ENCODE results near the gene PHF21A.
"Not testable (repeated sequence)": the region's sequence is repeated elsewhere in the genome, so short reads cannot be mapped to it uniquely, and the experiment has no call there.

PHF21A gene

DNA sequence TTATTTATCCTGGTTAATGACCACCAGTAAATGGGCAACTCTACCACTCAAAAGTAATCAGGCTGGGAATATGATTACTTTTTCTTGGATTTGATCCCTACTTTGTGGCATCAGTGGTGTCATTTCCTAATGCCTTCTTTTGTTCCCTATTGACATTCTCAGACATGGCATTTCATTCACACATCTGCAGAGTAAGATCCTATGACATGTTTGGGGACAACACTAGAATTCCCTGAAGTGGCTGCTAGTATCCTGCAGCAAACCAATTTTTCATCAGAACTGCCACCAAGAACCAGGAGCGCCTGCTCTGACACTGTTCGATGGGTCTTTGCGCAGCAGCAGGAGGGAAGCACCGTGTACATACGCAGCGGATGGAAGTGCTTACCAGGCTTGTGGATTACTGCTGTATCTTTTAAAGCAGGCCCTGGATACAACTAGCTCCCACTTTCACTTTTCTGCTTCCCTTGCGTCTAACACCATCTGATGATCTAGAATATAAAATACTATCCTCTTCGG is 101.1 kb downstream of the PHF21A start:
- DNase-seq: no peak

DNA sequence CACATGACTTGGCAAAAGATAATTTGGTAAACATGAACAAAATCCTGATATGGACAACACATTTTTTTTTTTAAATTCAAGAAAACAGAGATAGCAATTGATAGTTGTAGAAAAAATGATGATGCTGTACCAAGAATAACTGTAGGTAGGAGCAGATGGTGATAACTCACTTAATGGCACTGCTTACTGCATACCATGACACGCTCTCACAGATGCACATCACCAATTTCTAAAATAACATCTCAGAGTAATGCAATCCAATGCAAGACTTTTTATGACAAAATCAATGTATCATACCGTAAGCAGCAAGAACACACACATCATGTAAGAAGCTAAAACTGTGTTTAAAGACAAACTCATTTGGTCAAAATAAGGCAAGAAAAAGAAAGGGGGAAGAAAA is 102.6 kb downstream of the PHF21A start:
- DNase-seq: no peak

DNA sequence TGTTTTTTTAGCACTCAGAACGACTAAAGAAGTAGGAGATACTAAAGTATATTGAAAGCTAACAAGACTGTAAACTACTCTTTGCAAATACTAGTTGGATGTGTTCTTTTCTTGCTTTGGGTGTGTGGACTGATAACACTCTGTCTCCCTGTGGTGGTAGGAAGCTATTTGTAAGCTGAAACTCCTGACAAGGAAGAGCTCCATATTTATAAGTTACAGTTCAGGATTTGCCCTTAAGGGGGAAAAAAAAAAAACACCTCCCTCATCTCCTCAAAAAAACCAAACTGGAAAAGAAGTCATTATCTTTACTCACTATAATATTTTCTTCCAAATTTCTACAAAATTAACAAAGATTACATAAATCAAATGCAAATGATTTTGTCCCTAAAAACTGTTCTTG is 103.9 kb downstream of the PHF21A start:
- DNase-seq: no peak

DNA sequence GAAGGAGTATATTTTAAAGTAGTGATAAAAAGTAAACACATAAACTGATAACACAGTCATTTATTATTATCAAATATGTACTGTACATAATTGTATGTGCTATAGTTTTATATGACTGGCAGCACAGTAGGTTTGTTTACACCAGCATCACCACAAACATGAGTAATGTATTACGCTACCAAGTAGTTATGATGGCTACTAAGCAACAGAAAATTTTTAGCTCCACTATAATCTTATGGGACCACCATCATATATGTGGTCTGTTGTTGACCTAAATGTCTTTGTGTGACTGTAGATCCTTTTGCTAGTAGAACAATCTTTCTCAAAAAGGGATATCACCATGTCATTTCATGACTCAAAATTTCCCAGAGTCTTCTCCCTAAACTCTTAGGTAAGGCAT is 105.3 kb downstream of the PHF21A start:
- no peak for DNase-seq

DNA sequence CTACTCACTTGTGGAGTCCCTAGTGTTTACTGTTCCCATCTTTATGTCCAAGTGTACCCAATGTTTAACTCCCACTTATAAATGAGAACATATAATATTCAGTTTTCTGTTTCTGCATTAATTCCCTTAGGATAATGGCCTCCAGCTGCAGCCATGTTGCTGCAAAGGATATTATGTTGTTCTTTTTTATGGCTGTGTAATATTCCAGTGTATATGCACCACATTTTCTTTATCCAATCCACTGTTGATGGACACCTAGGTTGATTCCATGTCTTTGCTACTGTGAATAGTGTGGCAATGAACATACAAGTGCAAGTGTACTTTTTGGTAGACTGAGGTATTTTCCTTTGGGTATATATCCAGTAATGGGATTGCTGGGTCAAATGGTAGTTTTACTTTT is 107.1 kb downstream of the PHF21A start:
- not testable (repeated sequence) for DNase-seq

DNA sequence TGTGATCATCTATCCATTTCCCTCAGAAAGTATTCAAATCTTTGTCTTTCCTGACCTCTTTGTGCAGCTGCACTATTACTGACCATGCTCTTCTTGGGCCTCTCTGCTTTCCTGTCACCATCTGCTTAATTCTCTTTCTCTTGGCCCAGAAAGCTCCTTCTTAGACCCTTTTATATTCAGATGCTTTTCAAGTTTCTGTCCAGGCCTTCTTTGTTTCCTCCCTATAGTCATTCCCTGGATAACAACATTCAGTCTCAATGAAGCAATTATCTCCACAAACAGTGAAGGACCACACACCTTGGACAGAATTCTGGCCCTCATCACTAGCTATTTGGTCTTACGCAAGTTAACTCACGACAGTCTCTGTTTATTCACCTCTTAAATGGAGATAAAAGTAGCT is 109.1 kb downstream of the PHF21A start:
- no peak for DNase-seq

DNA sequence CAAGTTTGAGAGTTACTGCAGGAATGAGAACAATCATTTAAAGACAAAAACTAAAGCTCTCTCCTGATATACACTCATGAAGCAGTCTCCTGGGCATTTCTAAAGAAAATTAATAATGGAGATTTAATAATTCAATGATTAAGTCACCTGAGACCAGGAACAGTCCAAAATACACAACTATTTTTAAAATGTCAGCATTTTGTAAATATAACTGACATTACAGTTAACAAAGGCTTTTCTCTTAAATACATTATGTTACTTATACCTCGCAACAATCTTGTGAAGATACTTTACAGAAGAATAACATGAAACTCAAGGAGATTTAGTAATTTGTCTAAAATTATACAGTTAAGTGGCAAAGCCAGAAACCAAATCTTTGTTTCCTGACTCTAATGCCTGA is 111.2 kb downstream of the PHF21A start:
- no peak for DNase-seq

DNA sequence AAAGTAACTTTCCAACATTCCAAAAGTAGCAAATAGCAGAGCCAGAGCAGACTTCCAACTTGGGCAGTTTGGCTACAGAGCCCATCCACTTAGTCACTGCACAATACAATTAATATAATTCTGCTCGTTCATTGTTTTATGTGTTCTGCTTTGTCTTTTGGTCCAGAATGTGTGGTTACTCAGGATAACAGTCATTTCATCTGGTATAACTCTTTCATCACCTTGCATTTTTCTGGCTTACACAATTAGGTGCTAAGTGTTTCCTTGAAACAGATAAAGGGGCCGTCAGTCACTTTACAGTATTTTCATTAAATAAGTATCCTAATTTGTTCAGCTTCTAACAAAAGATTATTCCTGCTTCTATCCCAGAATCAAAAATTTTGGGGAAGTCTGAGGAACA is 111.6 kb downstream of the PHF21A start:
- DNase-seq: no peak

DNA sequence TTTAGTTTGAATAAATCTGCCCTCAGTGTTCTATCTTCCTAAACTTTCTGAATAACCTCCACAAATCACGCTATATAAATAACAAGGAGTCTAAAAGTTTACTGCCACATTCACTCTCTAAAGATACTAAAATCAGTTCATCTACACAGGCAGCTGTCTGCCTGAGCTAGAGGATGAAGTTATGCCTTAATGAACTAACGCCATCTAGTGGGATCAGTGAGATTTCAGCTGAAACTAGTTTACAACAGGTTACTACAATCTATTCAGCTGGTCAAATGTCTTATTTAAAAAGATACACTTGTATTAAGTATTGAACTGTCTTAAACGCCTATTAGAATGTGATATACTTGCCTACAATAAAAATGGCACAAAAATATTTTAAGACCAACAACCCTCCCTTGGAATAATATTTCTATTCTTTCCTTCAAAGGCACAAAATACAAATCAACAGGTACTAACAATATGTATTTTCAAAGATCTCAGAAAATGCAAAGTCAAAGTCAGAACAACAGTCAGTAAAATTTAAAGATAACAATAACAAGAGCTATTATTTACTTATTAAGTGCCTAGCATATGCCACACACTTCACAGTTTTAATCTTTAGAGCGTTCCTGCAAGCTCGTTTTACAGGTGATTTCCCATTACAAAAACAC is 114.7 kb downstream of the PHF21A start:
- DNase-seq: no peak

DNA sequence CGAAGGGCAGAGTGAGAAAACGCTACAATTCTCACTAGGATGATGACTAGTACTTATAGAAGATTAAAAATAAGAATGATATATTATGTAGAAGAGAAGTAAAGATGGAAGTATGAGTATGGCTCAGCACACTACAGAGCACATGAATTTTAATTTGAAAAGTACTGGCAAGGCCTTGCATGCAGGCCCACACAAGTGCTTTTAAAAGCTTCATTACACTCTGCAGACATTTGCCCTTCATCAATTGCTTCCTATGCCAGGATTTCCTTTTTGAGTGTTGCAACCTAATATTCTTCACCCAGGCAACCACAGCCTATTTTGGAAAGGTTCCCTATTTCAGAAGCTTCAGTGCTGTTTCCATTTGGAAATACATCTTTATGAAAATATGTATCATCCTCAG is 117.7 kb downstream of the PHF21A start:
- DNase-seq: no peak

DNA sequence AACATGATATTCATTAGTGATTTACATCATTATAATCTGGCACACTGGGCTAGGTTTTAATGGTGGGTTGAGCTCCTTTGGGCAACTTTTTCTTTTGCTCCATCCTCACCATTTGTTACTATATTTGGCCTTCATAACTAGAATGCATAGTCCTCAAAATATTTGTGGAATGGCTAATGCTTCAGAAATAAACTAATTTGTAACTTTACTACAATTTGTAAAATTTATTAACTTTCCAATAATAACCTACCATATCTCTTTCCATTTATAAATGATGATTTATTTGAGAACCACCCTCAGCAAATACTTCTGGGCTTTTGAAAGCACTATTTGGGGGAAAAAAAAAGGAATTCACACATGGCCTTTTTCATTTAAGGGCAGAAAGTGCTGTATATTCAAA is 119.1 kb downstream of the PHF21A start:
- DNase-seq: no peak

DNA sequence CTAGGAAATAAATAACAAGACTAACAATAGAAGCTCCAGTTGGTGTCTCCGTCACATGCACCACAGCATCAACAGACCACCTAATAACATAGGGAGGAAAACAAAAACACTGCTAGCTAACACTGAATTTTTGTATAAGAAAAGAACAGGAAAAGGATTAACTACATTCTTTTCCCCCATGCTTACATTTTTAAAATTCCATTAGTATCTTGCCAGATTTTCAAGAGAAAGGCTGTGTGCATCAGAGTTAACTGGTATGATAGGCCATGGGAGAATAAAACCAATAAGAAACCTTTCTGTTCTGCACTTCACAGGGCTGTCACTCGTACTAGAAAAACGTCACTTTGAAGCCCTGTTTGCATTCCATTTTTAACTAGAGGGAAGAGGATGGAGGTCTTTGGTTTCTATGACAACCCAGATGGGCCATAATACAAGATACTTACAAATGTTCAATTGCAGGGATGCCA is 119.8 kb downstream of the PHF21A start:
- DNase-seq: no peak

DNA sequence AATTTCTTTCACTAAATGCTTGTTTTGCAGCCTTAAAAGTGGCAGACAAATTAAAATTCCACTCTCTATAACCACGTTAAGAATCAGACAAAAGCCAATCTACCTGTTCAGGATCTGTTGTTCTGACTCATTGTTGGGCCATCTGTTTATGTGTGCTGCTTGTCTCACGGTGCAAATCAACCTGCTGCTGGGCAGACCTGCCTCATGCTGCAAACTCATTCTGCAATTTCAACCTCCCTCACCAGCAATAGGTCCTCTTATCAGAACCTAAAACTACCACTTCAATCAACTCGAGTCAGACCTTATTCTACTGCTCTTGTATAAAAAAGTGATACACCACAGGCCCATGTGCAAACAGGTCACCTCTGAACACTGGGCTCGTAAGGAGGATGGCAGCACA is 123.7 kb downstream of the PHF21A start:
- DNase-seq: no peak

DNA sequence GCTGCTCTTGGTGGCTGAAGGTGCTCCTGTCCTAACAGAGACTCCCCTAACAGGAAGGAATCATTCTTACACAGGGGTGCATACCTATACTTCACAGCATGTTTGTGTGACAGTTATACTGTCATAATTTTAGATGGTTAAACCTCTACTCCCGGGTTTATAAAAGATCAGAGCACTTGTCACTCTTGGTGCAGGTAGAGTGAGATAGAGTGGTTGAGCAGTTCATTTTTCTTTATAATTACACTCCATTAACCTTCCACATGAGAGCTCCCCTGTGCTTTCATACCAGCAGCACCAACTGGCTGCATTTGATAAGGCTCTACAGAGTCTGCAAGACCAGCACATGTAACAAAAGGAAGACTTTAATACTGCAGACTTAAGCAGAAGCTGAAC is 125.9 kb downstream of the PHF21A start:
- DNase-seq: no peak

DNA sequence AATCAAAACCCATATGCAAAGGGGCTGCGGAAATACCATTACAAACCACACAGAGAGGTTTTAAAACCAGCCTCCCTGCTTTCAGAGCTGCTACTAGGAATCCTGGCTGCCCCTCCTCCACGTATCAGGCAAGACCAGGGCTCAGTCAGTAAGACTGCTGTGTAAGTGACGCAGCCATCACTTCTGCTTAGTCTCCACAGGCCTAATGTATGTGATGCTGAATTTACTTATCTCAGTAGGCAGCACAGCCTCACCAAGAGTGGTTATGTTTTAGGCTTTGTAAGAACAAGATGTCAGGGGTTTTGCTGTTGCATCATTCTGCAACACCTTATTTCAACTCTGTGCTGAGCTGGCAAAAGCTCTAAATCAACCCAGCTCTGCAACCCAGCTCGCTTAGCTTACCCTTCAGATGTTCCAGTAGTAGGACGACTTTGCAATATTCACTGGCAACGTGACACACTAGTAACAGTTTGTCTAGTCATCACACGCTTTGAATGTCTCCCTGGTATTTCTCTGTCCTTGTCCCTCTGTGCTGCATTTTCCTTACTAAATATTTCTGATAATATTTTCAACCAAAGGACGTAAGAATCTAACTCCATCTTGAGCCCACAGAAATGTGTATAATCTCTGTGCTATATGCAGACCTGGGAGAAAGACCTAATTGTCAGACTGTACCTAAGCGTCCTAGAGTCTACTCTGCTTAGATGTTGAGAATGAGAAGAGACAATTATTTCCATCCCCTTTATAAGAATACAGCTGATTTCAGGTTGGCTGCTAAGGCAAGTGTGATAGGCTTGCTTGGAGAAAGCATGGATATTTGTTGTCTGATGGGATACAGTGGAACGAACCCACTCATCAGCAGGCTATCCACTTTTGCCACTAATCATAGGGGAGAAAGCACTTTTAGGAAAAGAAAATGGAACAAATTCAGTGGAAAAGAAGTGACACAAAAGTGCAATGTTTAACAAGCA is 126.6 kb downstream of the PHF21A start:
- DNase-seq: no peak

DNA sequence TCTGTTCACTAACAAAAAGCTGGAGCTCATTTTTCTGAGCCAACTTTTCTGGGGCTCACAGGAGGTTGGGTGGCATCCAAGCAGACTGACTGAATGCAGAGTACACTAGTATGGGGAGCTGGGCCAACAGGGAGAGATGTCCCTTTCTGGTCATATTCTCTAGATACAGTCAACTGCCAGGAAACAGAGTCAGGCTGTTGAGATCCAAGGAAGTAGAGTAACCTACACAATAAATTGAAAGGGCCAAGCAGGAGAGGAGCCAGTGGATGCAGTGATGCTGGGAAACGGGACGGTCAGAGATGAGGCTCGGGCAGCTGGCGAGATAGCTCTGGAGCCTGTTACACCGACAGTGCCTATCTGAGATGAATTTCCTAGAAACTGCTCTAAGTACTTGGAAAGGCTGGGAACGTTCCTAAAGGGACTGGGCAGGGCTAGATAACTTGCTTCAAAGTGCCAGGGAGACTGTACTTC is 127.7 kb downstream of the PHF21A start:
- DNase-seq: no peak

DNA sequence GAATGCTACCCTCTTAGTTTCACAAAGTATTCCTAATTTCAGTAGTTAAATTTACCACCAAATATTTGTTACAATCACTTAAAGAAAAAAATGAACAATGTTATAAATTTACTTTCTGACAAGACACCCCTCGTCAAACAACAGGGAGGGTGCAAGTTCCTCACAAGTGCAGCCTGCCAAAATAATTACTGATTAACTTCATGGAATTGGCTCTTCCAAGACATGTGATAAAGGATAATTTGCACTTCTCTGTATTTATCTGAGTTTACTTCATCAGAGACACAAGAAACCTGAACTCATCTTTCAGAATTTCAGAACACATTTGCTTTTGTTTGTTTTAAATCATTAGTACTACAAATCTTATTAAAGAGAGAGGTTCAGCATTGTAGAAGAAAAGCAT is 132.3 kb downstream of the PHF21A start:
- no peak for DNase-seq

DNA sequence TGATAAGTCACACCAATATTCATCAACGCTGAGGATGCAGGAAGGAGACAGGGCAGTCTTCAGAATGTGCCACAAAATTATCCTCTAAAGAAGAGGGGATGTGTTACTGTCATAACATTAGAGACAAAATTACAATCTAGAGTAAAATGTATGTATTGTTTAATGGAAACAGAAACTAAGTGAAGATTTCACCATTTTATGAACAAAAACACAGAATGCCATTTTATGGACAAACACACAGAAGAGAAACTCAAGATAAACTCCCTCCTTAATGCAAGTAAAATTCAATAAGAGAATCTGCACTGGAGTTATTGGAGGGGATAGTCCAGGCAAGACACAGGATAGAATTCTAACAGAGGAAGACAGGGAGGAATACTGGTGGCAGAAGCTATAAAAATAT is 136.0 kb downstream of the PHF21A start:
- no peak for DNase-seq

DNA sequence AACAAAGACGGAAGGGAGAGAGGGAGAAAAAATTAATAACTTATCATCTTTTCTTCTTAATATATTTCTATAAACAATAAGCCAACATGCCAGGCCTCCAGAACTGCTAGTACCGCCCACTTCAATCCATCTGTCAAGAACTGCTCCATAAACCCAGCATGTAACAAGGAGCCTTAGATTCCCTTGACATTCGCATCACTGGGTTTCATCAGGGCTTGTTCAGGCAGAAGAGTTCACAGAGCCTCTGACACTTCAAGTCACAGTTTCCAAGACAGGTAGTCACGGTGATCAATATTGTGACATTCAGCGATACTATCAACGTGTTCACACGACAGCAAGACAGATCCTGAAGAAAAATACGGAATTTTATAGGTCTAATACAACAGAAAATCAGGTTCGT is 137.1 kb downstream of the PHF21A start:
- DNase-seq: no peak

DNA sequence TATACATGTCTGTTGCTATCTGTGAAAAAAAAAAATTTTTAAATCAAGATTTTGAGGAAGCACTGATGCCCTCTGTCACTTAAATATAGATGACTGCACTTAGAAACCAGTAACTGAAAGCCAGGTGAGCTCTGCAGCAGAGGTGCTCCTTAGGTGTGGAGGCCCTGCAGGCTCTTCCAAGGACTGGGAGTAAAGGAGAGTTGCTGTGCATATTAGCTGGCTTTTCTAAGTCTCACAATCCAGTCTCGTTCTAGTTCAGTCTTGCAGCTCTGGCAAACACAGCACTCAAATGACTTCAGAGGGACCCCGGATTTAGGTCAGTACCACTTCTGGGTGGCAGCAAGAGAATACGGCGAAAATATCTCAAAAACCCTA is 137.8 kb downstream of the PHF21A start:
- DNase-seq: no peak

DNA sequence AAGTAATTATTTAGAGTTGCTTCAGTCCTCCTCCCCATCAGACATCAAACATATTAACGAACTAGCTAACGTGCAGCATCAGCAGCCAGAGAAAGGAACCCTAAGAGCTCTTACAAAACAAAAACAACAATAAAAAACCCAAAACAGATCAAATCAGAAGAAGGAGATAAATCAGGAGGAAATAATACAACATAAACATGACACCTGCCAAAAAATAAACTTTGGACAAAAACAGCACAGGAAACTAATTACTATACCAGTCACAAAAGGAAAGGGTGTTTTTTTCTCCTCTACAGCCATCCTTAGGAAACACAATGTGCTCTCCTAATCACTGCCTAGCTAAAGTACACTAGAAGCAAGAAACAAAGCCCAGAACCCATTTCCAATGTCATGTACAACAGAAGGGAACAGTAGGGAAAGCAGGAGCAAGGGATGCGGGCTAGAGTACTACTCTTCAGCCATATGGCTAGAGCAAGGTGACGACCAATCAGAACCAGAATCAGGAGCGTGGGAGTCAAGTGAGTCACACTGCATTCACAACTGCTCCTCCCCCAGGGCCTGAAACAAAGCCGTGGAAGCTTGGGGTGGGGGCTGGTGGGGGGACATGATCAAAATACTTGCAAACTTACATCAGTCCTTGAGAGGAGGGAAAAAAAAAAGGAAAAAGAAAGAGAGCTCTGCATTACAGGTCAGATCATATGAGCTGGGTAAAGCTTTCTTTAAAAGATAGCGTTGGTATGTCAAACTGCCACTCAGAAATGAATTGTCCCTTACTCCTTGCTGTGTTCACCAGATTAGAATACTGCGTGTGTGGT is 138.4 kb downstream of the PHF21A start:
- no peak for DNase-seq

DNA sequence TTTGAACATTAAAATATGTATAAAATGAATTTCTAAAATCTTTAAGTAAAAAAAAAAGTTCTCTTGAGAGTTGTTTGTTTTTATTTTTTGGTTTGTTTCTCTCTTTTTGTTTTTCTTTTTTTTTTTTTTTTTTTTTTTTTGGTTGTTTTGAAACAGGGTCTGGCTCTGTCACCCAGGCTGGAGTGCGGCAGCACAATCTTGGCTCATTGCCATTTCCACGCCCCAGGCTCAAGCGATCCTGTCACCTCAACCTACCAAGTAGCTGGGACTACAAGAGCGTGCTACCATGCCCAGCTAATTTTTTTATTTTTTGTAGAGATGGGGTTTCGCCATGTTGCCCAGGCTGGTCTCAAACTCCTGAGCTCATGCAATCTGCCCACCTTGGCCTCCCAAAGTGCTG is 139.4 kb downstream of the PHF21A start:
- DNase-seq: not testable (repeated sequence)

DNA sequence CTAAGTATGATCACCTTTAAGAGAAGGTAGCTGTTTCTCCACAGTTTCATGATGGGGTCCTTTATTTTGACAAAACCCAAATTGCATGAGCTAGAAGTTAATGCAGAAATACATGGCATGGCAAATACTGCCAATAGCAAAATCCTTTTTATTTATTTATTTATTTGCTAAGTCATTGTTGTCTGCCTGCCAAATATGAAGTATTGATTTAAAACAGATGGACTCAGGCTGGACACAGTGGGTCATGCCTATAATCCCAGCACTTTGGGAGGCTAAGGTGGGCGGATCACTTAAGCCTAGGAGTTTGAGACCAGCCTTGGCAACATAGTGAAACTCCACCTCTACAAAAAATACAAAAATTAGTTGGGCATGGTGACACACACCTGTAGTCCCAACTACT is 146.4 kb downstream of the PHF21A start:
- no peak for DNase-seq

Data from activated CD4-positive, CD25-positive, alpha-beta regulatory T cell treated with anti-CD3 and anti-CD28 coated beads, Interleukin-2, amount 50 U/mL, for 72 hours (primary cell).